KOPT-K1 (cell line): ENCODE data around the gene LUZP2.

Source experiments
- H3K27ac ChIP-seq: fragments of 200-600 bp; sonication (generic); 2 replicates; pipeline ENCODE4 v1.5.1; 2016; ENCODE audit warnings: antibody characterized with exemption, mild to moderate bottlenecking, low read depth, low read length; ENCODE audit not compliant: poor library complexity, severe bottlenecking
- H3K36me3 ChIP-seq: fragments of 200-600 bp; sonication (generic); 2 replicates; pipeline ENCODE4 v1.5.1; 2017; ENCODE audit warnings: antibody characterized with exemption, mild to moderate bottlenecking, low read length, moderate library complexity; ENCODE audit not compliant: insufficient read depth
- H3K9me3 ChIP-seq: fragments of 200-600 bp; sonication (generic); 2 replicates; pipeline ENCODE4 v1.5.1; 2017; ENCODE audit warnings: antibody characterized with exemption, low read length, mild to moderate bottlenecking; ENCODE audit not compliant: insufficient read depth, poor library complexity, severe bottlenecking

The LUZP2 gene

GRCh38 chr11:24636291-24636629 lies 139.4 kb downstream of the LUZP2 start:
- Histone ChIP-seq H3K9me3 (no peaks in the 10 kb centered on the region), H3K27ac (no peak overlapping the region), H3K36me3 (no peaks in the 10 kb centered on the region)

- Histone ChIP-seq H3K27ac (no peak overlapping the region), H3K9me3 (no peaks in the 10 kb centered on the region), H3K36me3 (no peaks in the 10 kb centered on the region)
Observed at GRCh38 chr11:24637520-24637919, 140.7 kb downstream of the LUZP2 start.

DNA sequence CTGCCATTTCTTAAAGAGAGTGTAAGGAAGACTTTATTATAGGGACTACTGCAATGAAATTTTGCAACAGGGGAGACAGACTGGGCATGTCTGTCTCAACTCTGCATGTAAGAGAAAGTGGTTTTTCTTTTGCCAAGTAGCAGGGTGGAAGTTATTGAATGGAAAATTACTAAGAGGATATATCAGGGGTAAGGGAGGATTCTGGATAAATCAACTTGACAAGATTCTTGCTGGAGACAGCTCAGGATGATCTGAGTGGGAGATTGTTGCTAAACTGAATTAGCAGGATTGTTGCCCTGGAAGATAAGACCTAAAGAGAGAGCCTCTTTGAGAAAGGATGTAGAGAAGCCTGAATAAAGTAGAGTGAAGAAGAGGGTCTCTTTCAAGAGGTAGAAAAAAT lies 145.8 kb downstream of the LUZP2 start:
- Histone ChIP-seq H3K36me3 (no peaks in the 10 kb centered on the region), H3K9me3 (no peaks in the 10 kb centered on the region)

DNA sequence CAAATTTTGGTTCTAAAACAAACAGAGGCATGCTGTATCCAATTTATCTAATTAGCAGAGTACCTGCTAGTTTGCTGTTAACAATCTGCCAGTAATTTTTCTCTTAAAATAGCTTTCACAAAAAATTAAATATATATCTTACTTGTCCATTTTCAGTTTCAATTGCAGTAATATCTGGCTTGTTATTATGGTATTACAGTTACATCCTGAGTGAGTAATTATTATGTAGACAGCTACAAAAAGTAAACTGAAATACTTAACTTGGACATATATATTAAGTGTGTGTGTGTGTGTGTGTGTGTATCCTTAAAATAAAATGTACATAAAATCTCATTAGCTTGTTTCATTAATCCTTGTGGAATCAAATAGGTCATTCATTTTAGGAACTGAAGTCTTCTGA lies 148.7 kb downstream of the LUZP2 start:
- no peaks in the 10 kb centered on the region for H3K36me3 ChIP-seq
- no peak overlapping the region for H3K27ac ChIP-seq
- H3K9me3 ChIP-seq: no peaks in the 10 kb centered on the region

More for the DNA sequence above, 145.8 kb downstream of the LUZP2 start:
- H3K27ac ChIP-seq: no peak overlapping the region

DNA sequence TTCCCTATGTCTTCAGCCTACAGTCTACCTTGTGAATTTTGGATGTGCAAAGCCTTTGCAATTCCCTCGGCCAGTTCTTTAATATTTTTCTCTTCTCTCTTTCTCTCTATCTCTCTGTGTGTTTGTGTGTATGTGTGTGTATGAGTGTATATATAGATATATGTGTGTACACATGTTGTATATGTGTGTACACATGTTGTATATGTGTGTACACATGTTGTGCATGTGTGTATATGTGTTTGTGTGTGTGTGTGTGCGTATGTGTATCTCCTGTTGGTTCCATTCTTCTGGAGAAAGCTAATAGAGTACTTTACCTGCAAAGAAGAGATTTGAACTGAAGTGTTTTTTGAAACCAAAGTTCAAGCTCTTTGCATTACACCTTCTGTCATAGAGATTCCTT lies 155.0 kb downstream of the LUZP2 start:
- Histone ChIP-seq H3K27ac (no peak overlapping the region), H3K36me3 (no peaks in the 10 kb centered on the region)

GRCh38 chr11:24653901-24654300 lies 157.0 kb downstream of the LUZP2 start:
- Histone ChIP-seq H3K36me3 (no peaks in the 10 kb centered on the region), H3K9me3 (no peaks in the 10 kb centered on the region), H3K27ac (no peak overlapping the region)

More for the DNA sequence above, 155.0 kb downstream of the LUZP2 start:
- no peaks in the 10 kb centered on the region for H3K9me3 ChIP-seq

GRCh38 chr11:24661331-24661730 lies 164.5 kb downstream of the LUZP2 start:
- Histone ChIP-seq H3K9me3 (no peaks in the 10 kb centered on the region), H3K27ac (no peak overlapping the region), H3K36me3 (no peaks in the 10 kb centered on the region)

GRCh38 chr11:24664399-24664798 lies 167.5 kb downstream of the LUZP2 start:
- H3K9me3 ChIP-seq: no peaks in the 10 kb centered on the region
- no peaks in the 10 kb centered on the region for H3K36me3 ChIP-seq
- no peak overlapping the region for H3K27ac ChIP-seq

- H3K27ac ChIP-seq: no peak overlapping the region
- H3K36me3 ChIP-seq: no peaks in the 10 kb centered on the region
- no peaks in the 10 kb centered on the region for H3K9me3 ChIP-seq
Observed at GRCh38 chr11:24667353-24667968, 170.6 kb downstream of the LUZP2 start.

DNA sequence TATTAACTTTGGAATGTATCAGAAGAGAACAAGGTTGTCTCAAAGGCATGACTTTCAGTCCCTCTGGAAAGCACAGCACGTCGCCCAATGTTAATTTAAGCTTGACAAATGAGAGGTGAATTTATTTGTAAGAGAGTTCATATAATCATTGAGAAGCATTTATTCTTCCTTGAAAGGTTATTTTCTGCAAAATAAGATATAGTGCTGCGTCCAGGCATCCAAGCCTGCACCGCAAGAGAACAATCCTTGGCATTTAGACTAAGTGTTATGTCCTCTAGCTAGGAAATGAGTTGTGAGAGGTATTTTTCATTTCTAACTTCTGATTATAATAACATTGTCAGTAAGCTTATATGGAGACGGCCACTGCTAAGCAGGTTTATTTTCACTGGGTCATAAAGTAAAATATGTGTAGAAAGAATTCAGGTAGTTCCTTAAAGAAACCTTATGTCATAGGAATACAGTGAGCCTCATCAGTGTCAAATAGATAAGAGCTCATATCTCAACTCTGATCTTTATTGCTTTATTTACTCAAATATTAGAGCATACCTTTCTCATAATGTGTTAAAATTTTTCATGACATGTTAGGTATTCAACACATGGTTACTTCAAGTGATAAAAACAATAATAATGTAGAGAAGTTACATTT lies 182.0 kb downstream of the LUZP2 start:
- Histone ChIP-seq H3K36me3 (no peaks in the 10 kb centered on the region), H3K9me3 (no peaks in the 10 kb centered on the region), H3K27ac (no peak overlapping the region)

DNA sequence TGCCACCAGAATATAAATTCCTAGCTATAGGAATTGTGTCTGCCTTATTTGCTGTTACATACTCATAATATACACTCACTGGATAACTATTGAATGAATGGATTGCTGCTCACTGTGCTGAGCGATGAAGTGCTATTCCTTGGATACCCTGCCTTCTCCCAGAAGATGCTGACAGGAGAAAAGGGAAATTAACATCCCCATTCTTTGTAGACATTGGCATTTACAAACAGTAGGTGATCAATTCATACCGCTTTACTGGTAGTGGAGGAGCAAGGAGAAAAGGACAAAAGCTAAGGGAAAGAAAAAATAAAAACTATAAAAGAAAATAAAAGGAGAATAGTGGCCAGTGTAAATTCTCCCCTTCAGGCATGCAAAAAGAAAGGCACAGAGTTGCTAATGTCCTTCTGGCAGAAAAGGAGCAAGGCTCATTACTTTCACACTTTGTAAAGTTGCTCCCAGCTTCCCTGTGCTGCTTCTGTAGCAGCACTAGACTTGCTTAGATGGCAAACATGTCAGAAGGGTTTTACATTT lies 183.0 kb downstream of the LUZP2 start:
- no peaks in the 10 kb centered on the region for H3K36me3 ChIP-seq
- H3K27ac ChIP-seq: no peak overlapping the region
- H3K9me3 ChIP-seq: no peaks in the 10 kb centered on the region

GRCh38 chr11:24683583-24683982 lies 186.7 kb downstream of the LUZP2 start:
- H3K9me3 ChIP-seq: no peaks in the 10 kb centered on the region
- H3K27ac ChIP-seq: no peak overlapping the region
- no peaks in the 10 kb centered on the region for H3K36me3 ChIP-seq

DNA sequence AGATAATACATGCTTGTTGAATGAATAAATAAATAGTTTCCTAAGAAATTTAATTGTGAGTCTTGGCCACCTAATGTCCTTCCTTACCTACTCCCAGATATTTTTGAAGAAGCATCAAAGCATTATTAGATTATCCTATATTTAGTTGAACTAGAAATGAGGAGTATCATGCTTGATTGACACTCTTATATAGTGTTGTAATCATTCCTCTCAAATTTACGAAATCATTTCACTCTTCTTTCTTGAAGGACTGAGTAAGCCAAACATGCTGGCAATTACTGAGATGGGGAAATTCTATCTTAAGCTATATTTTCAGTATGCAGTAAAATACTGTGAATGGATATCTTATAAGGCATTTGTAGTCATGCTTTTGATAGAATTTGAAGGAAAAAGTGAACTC lies 189.0 kb downstream of the LUZP2 start:
- no peaks in the 10 kb centered on the region for H3K36me3 ChIP-seq
- no peaks in the 10 kb centered on the region for H3K9me3 ChIP-seq
- H3K27ac ChIP-seq: no peak overlapping the region

GRCh38 chr11:24687531-24688147 lies 190.8 kb downstream of the LUZP2 start:
- H3K36me3 ChIP-seq: no peaks in the 10 kb centered on the region
- H3K27ac ChIP-seq: no peak overlapping the region
- no peaks in the 10 kb centered on the region for H3K9me3 ChIP-seq

GRCh38 chr11:24688981-24689380 lies 192.1 kb downstream of the LUZP2 start:
- Histone ChIP-seq H3K9me3 (no peaks in the 10 kb centered on the region), H3K27ac (no peak overlapping the region), H3K36me3 (no peaks in the 10 kb centered on the region)
